Mesenchymal stem cell (in vitro differentiated cells and primary cell): Measurements from ENCODE around the gene C16orf96.

ENCODE experiments used
- DNase-seq: peaks from one replicate; pipeline ENCODE4 v3.0.0-alpha.2; 2013
- H2AFZ ChIP-seq: one replicate; pipeline ENCODE4 v1.6.1; 2013; ENCODE audit warnings: low read depth, mild to moderate bottlenecking, control low read depth, inconsistent platforms, low read length, moderate library complexity
- H2AK5ac ChIP-seq: 2 replicates; pipeline ENCODE4 v1.6.1; 2013; ENCODE audit warnings: low read length, moderate library complexity, mild to moderate bottlenecking, inconsistent platforms; ENCODE audit not compliant: severe bottlenecking
- H2BK120ac ChIP-seq: one replicate; pipeline ENCODE4 v1.6.1; 2013; ENCODE audit warnings: low read depth, mild to moderate bottlenecking, inconsistent platforms, low read length, moderate library complexity
- H2BK12ac ChIP-seq, 2 experiments: one replicate each; pipeline ENCODE4 v1.6.1; 2013; ENCODE audit warnings: inconsistent platforms in 2 of 2, low read length in 2 of 2, mild to moderate bottlenecking in 2 of 2, moderate library complexity in 2 of 2, control low read depth in 1 of 2
- H2BK15ac ChIP-seq: one replicate; pipeline ENCODE4 v1.6.1; 2013; ENCODE audit warnings: mild to moderate bottlenecking, low read depth, inconsistent platforms; ENCODE audit not compliant: poor library complexity, severe bottlenecking
- H2BK5ac ChIP-seq: 2 replicates; pipeline ENCODE4 v1.6.1; 2013; ENCODE audit warnings: low read depth, mild to moderate bottlenecking, low read length, control low read depth, inconsistent platforms; ENCODE audit not compliant: poor library complexity, severe bottlenecking
- H3K14ac ChIP-seq, 2 experiments: one replicate each; pipeline ENCODE4 v1.6.1; 2013; ENCODE audit warnings: inconsistent platforms in 2 of 2, low read length in 2 of 2, control low read depth in 1 of 2, mild to moderate bottlenecking in 1 of 2, moderate library complexity in 1 of 2
- H3K18ac ChIP-seq, 2 experiments: one replicate each; pipeline ENCODE4 v1.6.1; 2013; ENCODE audit warnings: inconsistent platforms in 2 of 2, low read length in 2 of 2, control low read depth in 1 of 2, low read depth in 1 of 2, mild to moderate bottlenecking in 1 of 2
- H3K23ac ChIP-seq, 2 experiments: one replicate each; pipeline ENCODE4 v1.6.1; 2013; ENCODE audit warnings: inconsistent platforms in 2 of 2, low read length in 2 of 2, mild to moderate bottlenecking in 2 of 2, moderate library complexity in 2 of 2, control low read depth in 1 of 2
- H3K27ac ChIP-seq: 2 replicates; pipeline ENCODE4 v1.5.1; 2013; ENCODE audit warnings: mild to moderate bottlenecking, moderate library complexity, low read length, control low read depth, inconsistent platforms; ENCODE audit not compliant: poor library complexity, severe bottlenecking
- H3K27me3 ChIP-seq, 2 experiments: 2 replicates each; pipeline versions ENCODE4 v1.6.1 to v1.7.0; 2013; ENCODE audit warnings: low read length in 2 of 2, mild to moderate bottlenecking in 2 of 2, moderate library complexity in 2 of 2, control low read depth in 1 of 2, inconsistent platforms in 1 of 2; ENCODE audit not compliant: control insufficient read depth in 1 of 2, insufficient read depth in 1 of 2
- H3K36me3 ChIP-seq, 2 experiments: 2 replicates each; pipeline versions ENCODE4 v1.6.1 to v1.7.0; 2013; ENCODE audit warnings: low read length in 2 of 2, control low read depth in 1 of 2, inconsistent platforms in 1 of 2, low read depth in 1 of 2, mild to moderate bottlenecking in 1 of 2; ENCODE audit not compliant: insufficient read depth in 2 of 2, control insufficient read depth in 1 of 2
- H3K4ac ChIP-seq, 2 experiments: one replicate each; pipeline ENCODE4 v1.6.1; 2013; ENCODE audit warnings: inconsistent platforms in 2 of 2, low read length in 2 of 2, mild to moderate bottlenecking in 2 of 2, moderate library complexity in 2 of 2, control low read depth in 1 of 2, low read depth in 1 of 2
- H3K4me1 ChIP-seq: 2 replicates; pipeline ENCODE4 v1.6.1; 2013; ENCODE audit warnings: low read depth, low read length, control low read depth; ENCODE audit not compliant: control insufficient read depth, insufficient read depth
- H3K4me2 ChIP-seq: 2 replicates; pipeline ENCODE4 v1.6.1; 2013; ENCODE audit warnings: low read length, mild to moderate bottlenecking, inconsistent platforms; ENCODE audit not compliant: poor library complexity, severe bottlenecking
- H3K4me3 ChIP-seq, 2 experiments: 2 replicates each; pipeline versions ENCODE4 v1.5.1 to v1.7.0; 2013; ENCODE audit warnings: low read length in 2 of 2, mild to moderate bottlenecking in 2 of 2, control low read depth in 1 of 2, low read depth in 1 of 2; ENCODE audit not compliant: insufficient read depth in 1 of 2
- H3K79me1 ChIP-seq: replicated peaks from 2 replicates; pipeline ENCODE4 v1.6.1; 2013; ENCODE audit warnings: mild to moderate bottlenecking, control low read depth, low read length, inconsistent platforms; ENCODE audit not compliant: poor library complexity, severe bottlenecking
- H3K9ac ChIP-seq: 2 replicates; pipeline ENCODE4 v1.7.0; 2013; ENCODE audit warnings: mild to moderate bottlenecking, low read length, moderate library complexity
- H3K9me3 ChIP-seq: 2 replicates; pipeline ENCODE4 v1.7.0; 2013; ENCODE audit warnings: mild to moderate bottlenecking, low read length; ENCODE audit not compliant: control insufficient read depth
- H4K8ac ChIP-seq: one replicate; pipeline ENCODE4 v1.6.1; 2013; ENCODE audit warnings: inconsistent platforms, mild to moderate bottlenecking, low read length, moderate library complexity
- H4K91ac ChIP-seq: one replicate; pipeline ENCODE4 v1.6.1; 2013; ENCODE audit warnings: mild to moderate bottlenecking, low read length, inconsistent platforms
- WGBS: methylation state at CpG from one replicate; pipeline ENCODE4 v1.1.7; 2013; ENCODE audit warnings: mixed read lengths; 5-methylcytosine and 5-hydroxymethylcytosine counted together

The C16orf96 gene

GRCh38 chr16:4612474-4612931 is 56.4 kb downstream of the C16orf96 start:
- 88% methylated on average over 7 of the region's 7 CpGs for WGBS
- Histone ChIP-seq H3K27ac (no peak overlapping the region), H3K4ac (no peak overlapping the region)

GRCh38 chr16:4612977-4613635 is 57.0 kb downstream of the C16orf96 start:
- no peaks in the 10 kb centered on the region for H3K27me3 ChIP-seq
- WGBS, result 60% methylated on average over 13 of the region's 14 CpGs

More at GRCh38 chr16:4612474-4612931, 56.4 kb downstream of the C16orf96 start:
- Histone ChIP-seq H2BK15ac (no peak overlapping the region), H3K14ac (no peak overlapping the region), H3K18ac (no peak overlapping the region), H2BK5ac (no peak overlapping the region), H3K4me1 (peaks cover 61% of the 10 kb centered on the region), H3K79me1 (peaks cover 34% of the 10 kb centered on the region), H3K9ac (peak overlapping the region; percentile 89), H2BK120ac (peak overlapping the region; percentile 52), H3K9me3 (no peaks in the 10 kb centered on the region), H4K91ac (no peak overlapping the region), H2AFZ (no peak overlapping the region), H3K4me2 (peak overlapping the region; percentile 84), H3K23ac (peak overlapping the region in 1 of 2 experiments; percentile 78), H3K27me3 (no peaks in the 10 kb centered on the region), H2BK12ac (no peak overlapping the region), H4K8ac (no peak overlapping the region), H3K36me3 (peaks cover 16 to 46% of the 10 kb centered on the region in 2 experiments), H3K4me3 (peak overlapping the region; percentile 27 to 95), H2AK5ac (no peak overlapping the region)
- peak; percentile 23 for DNase-seq

GRCh38 chr16:4613636-4614570 is 57.8 kb downstream of the C16orf96 start:
- Histone ChIP-seq H3K23ac (peak overlapping the region in 1 of 2 experiments; percentile 98), H3K4me2 (peak overlapping the region; percentile 84), H2BK12ac (peak overlapping the region in 1 of 2 experiments; percentile 94), H3K36me3 (peaks cover 4 to 32% of the 10 kb centered on the region in 2 experiments), H3K9ac (peak overlapping the region; percentile 89), H3K18ac (peak overlapping the region; percentile 94 to 96), H3K79me1 (peaks cover 29% of the 10 kb centered on the region), H3K14ac (peak overlapping the region; percentile 87 to 89), H3K4me3 (peak overlapping the region; percentile 95 to 97), H2BK15ac (peak overlapping the region; percentile 97), H4K8ac (peak overlapping the region; percentile 88), H3K27ac (peak overlapping the region; percentile 33), H3K4me1 (peaks cover 59% of the 10 kb centered on the region), H2AK5ac (no peak overlapping the region), H3K9me3 (no peaks in the 10 kb centered on the region), H2BK5ac (peak overlapping the region; percentile 89), H2BK120ac (peak overlapping the region; percentile 90), H3K27me3 (no peaks in the 10 kb centered on the region), H3K4ac (peak overlapping the region; percentile 70 to 86), H4K91ac (peak overlapping the region; percentile 96), H2AFZ (peak overlapping the region; percentile 89)
- WGBS, result 2% methylated on average over 43 of the region's 92 CpGs
- DNase-seq, result peak; percentile 48

More at GRCh38 chr16:4612977-4613635, 57.0 kb downstream of the C16orf96 start:
- DNase-seq, result peak; percentile 14
- Histone ChIP-seq H3K4me3 (peak overlapping the region; percentile 95 to 97), H2AFZ (no peak overlapping the region), H2BK120ac (no peak overlapping the region), H3K27ac (peak overlapping the region; percentile 33), H3K18ac (no peak overlapping the region), H3K79me1 (peaks cover 34% of the 10 kb centered on the region), H4K91ac (no peak overlapping the region), H3K9ac (peak overlapping the region; percentile 89), H3K36me3 (peaks cover 10 to 40% of the 10 kb centered on the region in 2 experiments), H3K23ac (peak overlapping the region in 1 of 2 experiments; percentile 77), H2BK15ac (no peak overlapping the region), H3K9me3 (no peaks in the 10 kb centered on the region), H2AK5ac (no peak overlapping the region), H3K4ac (no peak overlapping the region), H2BK5ac (no peak overlapping the region), H3K4me1 (peaks cover 59% of the 10 kb centered on the region), H4K8ac (no peak overlapping the region), H3K4me2 (peak overlapping the region; percentile 84), H3K14ac (peak overlapping the region in 1 of 2 experiments; percentile 69), H2BK12ac (no peak overlapping the region)
